ENCODE results near the gene BRI3BP. TPM values are rescaled to one million over a fixed set of nuclear protein-coding genes. Genes with fewer than 3 reads are reported as not detected.

Gene BRI3BP
- total RNA-seq, 1 donor from 2014 or later, result 16.0 TPM

DNA sequence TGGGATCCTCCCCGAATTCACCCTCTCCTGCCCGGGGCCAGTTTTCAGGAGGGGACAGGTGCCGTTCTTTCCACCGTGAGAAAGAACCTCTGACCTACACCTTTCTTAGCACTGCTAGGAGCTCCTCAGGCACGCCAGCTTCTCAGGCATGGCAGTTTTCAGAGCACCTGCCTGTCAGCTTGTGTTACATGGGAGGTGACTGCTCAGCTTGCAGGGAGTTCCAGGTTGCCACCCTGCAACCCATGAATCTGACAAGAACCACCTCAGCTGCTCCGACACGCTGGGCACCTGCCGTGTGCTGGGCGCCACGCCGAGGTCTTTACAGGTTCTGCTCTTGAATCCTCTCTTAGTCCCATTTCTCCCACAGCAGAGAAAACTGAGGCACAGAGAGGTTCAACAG is 12.9 kb downstream of the BRI3BP start:
- TF ChIP-seq, protein P1, sequence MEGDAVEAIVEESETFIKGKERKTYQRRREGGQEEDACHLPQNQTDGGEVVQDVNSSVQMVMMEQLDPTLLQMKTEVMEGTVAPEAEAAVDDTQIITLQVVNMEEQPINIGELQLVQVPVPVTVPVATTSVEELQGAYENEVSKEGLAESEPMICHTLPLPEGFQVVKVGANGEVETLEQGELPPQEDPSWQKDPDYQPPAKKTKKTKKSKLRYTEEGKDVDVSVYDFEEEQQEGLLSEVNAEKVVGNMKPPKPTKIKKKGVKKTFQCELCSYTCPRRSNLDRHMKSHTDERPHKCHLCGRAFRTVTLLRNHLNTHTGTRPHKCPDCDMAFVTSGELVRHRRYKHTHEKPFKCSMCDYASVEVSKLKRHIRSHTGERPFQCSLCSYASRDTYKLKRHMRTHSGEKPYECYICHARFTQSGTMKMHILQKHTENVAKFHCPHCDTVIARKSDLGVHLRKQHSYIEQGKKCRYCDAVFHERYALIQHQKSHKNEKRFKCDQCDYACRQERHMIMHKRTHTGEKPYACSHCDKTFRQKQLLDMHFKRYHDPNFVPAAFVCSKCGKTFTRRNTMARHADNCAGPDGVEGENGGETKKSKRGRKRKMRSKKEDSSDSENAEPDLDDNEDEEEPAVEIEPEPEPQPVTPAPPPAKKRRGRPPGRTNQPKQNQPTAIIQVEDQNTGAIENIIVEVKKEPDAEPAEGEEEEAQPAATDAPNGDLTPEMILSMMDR (conservative IDR thresholded peaks at IDR 0.05; ENCODE audit: low read depth, low read length), result no peak
- no peak for DNase-seq (ENCODE audit: low read depth)
- no peak overlapping the region for H3K4me3 ChIP-seq (ENCODE audit: low read depth, low read length)

DNA sequence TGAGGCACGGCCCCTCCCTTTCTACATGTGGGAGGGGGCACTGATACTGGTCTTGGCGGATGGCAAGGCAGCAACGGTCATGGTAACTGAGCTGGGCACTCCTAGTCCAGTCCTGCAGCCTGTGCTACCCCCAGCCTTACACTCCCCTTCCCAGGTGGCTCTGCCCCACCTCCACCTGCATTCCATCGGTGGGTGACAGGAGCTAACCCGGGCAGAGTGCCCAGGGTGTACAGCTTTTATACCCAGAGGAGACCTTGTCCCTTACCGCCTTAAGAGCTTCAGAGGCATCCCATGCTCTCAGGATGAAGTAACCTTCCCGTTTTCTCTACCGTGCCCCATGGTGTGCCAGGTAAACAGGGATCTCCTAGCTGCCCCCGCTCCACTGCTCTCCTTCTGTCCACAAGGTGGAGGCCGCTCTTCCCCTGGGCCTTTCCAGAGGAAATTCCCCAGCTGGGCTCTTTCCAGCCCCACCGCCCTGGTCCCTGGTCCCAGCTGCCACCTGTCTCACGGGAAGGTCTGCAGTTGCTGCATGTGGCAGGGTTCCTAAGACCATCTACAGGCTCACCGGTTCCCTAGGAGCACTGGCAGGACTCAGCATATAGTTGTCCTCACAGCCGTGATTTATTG is 20.5 kb downstream of the BRI3BP start:
- DNase-seq (ENCODE audit: low read depth), result no peak
- no peak overlapping the region for H3K4me3 ChIP-seq (ENCODE audit: low read depth, low read length)
- TF ChIP-seq, protein P1 (conservative IDR thresholded peaks at IDR 0.05; ENCODE audit: low read depth, low read length), result no peak

DNA sequence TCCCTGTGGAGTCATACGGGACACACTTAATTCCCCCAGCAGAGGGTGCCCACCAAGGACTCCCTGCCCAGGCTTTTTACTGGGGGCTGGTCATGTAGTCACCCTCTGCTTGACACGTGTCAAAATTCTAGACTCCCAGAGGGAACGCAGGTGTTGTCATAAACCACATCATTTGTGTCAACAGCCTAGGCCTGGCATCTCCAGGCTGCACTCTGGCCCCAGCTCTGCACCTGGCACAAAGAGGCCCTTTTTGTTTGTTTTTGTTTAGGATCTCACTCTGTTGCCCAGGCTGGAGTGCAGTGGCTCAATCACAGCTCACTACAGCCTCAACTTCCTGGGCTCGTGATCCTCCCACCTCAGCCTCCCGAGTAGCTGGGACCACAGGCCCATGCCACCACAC is 21.1 kb downstream of the BRI3BP start:
- no peak overlapping the region for H3K4me3 ChIP-seq (ENCODE audit: low read depth, low read length)
- no peak for DNase-seq (ENCODE audit: low read depth)
- TF ChIP-seq, protein P1 (conservative IDR thresholded peaks at IDR 0.05; ENCODE audit: low read depth, low read length), result no peak

DNA sequence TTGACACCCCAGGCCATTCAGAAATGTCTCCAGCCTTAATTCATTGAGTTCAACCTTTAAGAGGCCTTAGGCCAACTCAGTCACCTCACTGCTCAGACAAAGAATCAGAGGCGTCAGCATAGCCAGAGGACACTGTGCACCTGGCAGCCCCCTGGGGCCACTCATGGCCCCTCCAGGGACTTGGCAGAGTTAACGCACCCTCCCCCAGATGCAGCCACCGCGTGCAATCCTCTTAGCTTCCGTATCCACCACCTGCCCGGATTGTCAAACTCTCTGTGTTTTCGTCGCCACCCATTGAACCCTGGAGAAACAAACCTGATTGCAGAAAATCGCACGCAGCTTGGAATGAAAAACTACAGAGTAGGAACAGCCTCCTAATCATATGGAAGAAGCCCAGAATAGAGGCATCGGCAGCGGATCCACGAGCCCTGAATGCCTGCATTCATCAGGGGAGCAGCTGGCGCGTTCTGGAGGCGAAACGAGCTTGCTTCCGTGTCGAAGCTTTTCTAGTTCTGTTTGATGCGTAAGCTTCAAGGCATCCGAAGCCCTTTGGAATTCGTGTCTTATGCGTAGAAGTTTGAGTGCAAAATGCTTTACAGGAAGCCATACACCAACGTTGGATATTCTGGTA is 22.4 kb downstream of the BRI3BP start:
- DNase-seq (ENCODE audit: low read depth), result no peak
- no peak overlapping the region for H3K4me3 ChIP-seq (ENCODE audit: low read depth, low read length)
- TF ChIP-seq, protein P1 (conservative IDR thresholded peaks at IDR 0.05; ENCODE audit: low read depth, low read length), result no peak

DNA sequence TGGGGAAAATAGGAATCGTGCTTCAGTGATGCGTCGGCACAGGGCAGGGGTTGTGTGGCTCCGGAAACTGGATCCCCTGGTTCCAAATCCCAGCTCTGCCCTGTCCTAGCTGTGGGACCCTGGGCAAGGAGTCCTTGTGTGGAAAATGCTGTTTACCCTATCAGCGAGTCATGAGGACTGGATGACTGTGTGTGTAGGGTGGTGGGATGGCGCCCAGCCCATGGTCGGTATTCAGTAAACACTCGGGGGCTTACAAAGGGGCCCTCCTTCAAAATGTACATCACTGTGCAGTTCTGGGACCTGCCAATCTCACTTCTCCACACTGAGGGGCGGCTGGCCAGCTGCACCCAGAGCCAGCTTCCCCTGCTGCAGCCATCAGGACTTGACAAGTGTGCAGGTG is 24.4 kb downstream of the BRI3BP start:
- TF ChIP-seq, protein P1 (conservative IDR thresholded peaks at IDR 0.05; ENCODE audit: low read depth, low read length), result no peak
- no peak for DNase-seq (ENCODE audit: low read depth)
- H3K4me3 ChIP-seq (ENCODE audit: low read depth, low read length), result no peak overlapping the region

DNA sequence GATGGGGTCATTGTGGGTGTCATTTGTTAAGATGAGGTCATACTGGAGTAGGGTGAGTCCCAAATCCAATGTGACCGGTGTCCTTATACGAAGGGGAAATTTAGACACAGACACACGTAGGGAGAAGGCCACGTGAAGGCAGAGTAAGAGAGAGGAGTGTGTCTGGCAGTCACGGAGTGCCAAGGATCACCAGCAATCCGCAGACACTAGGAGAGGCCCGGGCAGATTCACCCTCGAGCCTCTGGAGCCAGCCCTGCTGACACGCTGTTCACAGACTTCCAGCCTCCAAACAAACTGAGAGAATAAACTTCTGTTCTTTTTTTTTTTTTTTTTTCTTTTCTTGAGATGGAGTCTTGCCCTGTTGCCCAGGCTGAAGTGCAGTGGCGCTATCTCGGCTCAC is 24.9 kb downstream of the BRI3BP start:
- TF ChIP-seq, protein P1 (conservative IDR thresholded peaks at IDR 0.05; ENCODE audit: low read depth, low read length), result no peak
- no peak overlapping the region for H3K4me3 ChIP-seq (ENCODE audit: low read depth, low read length)
- DNase-seq (ENCODE audit: low read depth), result no peak

DNA sequence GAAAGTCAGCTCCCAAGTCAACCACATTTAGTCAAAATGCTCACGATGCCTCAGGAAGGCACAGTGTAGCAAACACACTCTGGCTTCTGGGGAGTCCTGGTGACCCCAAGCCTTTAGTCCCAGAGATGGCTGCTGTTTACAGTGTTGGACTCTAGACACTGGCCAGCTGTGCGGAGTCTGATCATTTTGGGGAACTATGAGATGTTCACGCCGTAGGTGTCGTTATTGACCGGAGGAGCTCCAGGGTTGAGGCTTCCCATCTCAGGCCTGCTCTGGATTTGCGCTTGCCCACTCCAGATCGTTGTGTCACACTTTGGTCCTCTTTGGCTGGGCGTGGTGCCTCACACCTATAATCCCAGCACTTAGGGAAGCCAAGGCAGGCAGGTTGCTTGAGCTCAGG is 27.7 kb downstream of the BRI3BP start:
- DNase-seq (ENCODE audit: low read depth), result no peak
- TF ChIP-seq, protein P1 (conservative IDR thresholded peaks at IDR 0.05; ENCODE audit: low read depth, low read length), result no peak
- H3K4me3 ChIP-seq (ENCODE audit: low read depth, low read length), result no peak overlapping the region
